GM23338 (cell line): Measurements from ENCODE around the gene ADORA2A. TPM values are rescaled to one million over a fixed set of nuclear protein-coding genes. Genes with fewer than 3 reads are reported as not detected.

Experiments
- ATAC-seq: fragments of 200-7000 bp; cut with Tn5 transposase; 3 replicates; pipeline ENCODE4 v1.9.1; 2020
- DNase-seq: peaks from one replicate; pipeline ENCODE4 v3.0.0-alpha.2; 2015; ENCODE audit warnings: low spot score
- H2AFZ ChIP-seq: fragments of 200-600 bp; sonication (generic); 2 replicates; pipeline ENCODE4 v1.8.0; 2016; ENCODE audit warnings: antibody characterized with exemption, mild to moderate bottlenecking, moderate library complexity
- H3F3A ChIP-seq: fragments of 200-600 bp; sonication (generic); replicated peaks from 2 replicates; pipeline ENCODE4 v1.8.0; 2017; ENCODE audit warnings: antibody characterized with exemption, mixed run types, low read depth
- H3K27ac ChIP-seq: fragments of 200-600 bp; sonication (generic); 2 replicates; pipeline ENCODE4 v1.6.1; 2016; ENCODE audit warnings: low read depth
- H3K27me3 ChIP-seq: fragments of 200-600 bp; sonication (generic); 2 replicates; pipeline ENCODE4 v1.8.0; 2016; ENCODE audit warnings: mild to moderate bottlenecking, mixed run types, moderate library complexity; ENCODE audit not compliant: insufficient read depth
- H3K36me3 ChIP-seq: fragments of 200-600 bp; sonication (generic); 2 replicates; pipeline ENCODE4 v1.8.0; 2016; ENCODE audit warnings: mild to moderate bottlenecking; ENCODE audit not compliant: insufficient read depth
- H3K4me1 ChIP-seq: fragments of 200-600 bp; sonication (generic); 2 replicates; pipeline ENCODE4 v1.8.0; 2016; ENCODE audit warnings: mild to moderate bottlenecking, moderate library complexity; ENCODE audit not compliant: insufficient read depth
- H3K4me2 ChIP-seq: fragments of 200-600 bp; sonication (generic); 2 replicates; pipeline ENCODE4 v1.7.1; 2017; ENCODE audit warnings: mixed run types
- H3K4me3 ChIP-seq: fragments of 200-600 bp; sonication (generic); 2 replicates; pipeline ENCODE4 v1.6.1; 2016; ENCODE audit warnings: mixed run types
- H3K79me2 ChIP-seq: fragments of 200-600 bp; sonication (generic); replicated peaks from 2 replicates; pipeline ENCODE4 v1.8.0; 2017; ENCODE audit warnings: mild to moderate bottlenecking; ENCODE audit not compliant: insufficient read depth
- H3K9me2 ChIP-seq: fragments of 200-600 bp; sonication (generic); 2 replicates; pipeline ENCODE4 v1.8.0; 2017; ENCODE audit not compliant: insufficient read depth
- H4K20me1 ChIP-seq: fragments of 200-600 bp; sonication (generic); replicated peaks from 2 replicates; pipeline ENCODE4 v1.8.0; 2017; ENCODE audit warnings: mild to moderate bottlenecking; ENCODE audit not compliant: insufficient read depth
- H3K27ac Mint-ChIP-seq: 2 replicates; pipeline ENCODE4 v1.8.0; 2020; ENCODE audit warnings: inconsistent platforms, mild to moderate bottlenecking, moderate library complexity, mixed read lengths
- H3K27me3 Mint-ChIP-seq: 3 replicates; pipeline ENCODE4 v1.8.0; 2022; ENCODE audit warnings: low read depth, mild to moderate bottlenecking, moderate library complexity, mixed read lengths, inconsistent platforms; ENCODE audit not compliant: insufficient read depth, poor library complexity
- H3K36me3 Mint-ChIP-seq: 3 replicates; pipeline ENCODE4 v1.8.0; 2021; ENCODE audit warnings: low read depth, mild to moderate bottlenecking, inconsistent platforms, moderate library complexity, mixed read lengths
- H3K4me1 Mint-ChIP-seq: 3 replicates; pipeline ENCODE4 v1.8.0; 2020; ENCODE audit warnings: mild to moderate bottlenecking, inconsistent platforms, mixed read lengths
- H3K4me3 Mint-ChIP-seq: 3 replicates; pipeline ENCODE4 v1.8.0; 2021; ENCODE audit warnings: moderate library complexity, mild to moderate bottlenecking, inconsistent platforms, mixed read lengths
- H3K9me3 Mint-ChIP-seq: 3 replicates; pipeline ENCODE4 v1.8.0; 2020; ENCODE audit warnings: moderate library complexity, mild to moderate bottlenecking, inconsistent platforms, mixed read lengths
- EZH2 ChIP-seq: fragments of 200-600 bp; sonication (generic); IDR thresholded peaks from one replicate; pipeline ENCODE4 v1.8.0; 2017; ENCODE audit warnings: antibody characterized with exemption, mild to moderate bottlenecking, low read depth; ENCODE audit not compliant: unreplicated experiment
- NANOG ChIP-seq: IDR thresholded peaks from 2 replicates; pipeline ENCODE4 v1.6.1; 2016; ENCODE audit warnings: antibody characterized with exemption, borderline replicate concordance
- POLR2AphosphoS5 ChIP-seq: IDR thresholded peaks from 2 replicates; pipeline ENCODE4 v1.6.1; 2016; ENCODE audit warnings: antibody characterized with exemption, low read depth
- REST ChIP-seq: IDR thresholded peaks from one replicate; pipeline ENCODE4 v1.6.1; 2018; ENCODE audit warnings: antibody characterized with exemption; ENCODE audit not compliant: unreplicated experiment
- STAT1 ChIP-seq: IDR thresholded peaks from one replicate; pipeline ENCODE4 v1.6.1; 2016; ENCODE audit warnings: antibody characterized with exemption; ENCODE audit not compliant: unreplicated experiment
- ZNF114 ChIP-seq: fragments of 250-450 bp; sonication (Bioruptor Pico); IDR thresholded peaks from 2 replicates; pipeline ENCODE4 v1.5.0; 2020; ENCODE audit warnings: mild to moderate bottlenecking, moderate library complexity
- ZNF331 ChIP-seq: fragments of 250-450 bp; sonication (Bioruptor Pico); IDR thresholded peaks from 2 replicates; pipeline ENCODE4 v1.5.0; 2020; ENCODE audit warnings: low read depth, mild to moderate bottlenecking, moderate library complexity
- ZNF462 ChIP-seq: fragments of 250-450 bp; sonication (Bioruptor Pico); IDR thresholded peaks from 2 replicates; pipeline ENCODE4 v1.5.0; 2020; ENCODE audit warnings: mild to moderate bottlenecking, moderate library complexity
- polyA plus RNA-seq: library from polyadenylated mRNA; unstranded; fragments of >200 nt; fragmentation: Nextera tagmentation; extraction: Ambion mirVana; gene quantifications from 2 replicates; pipeline ENCODE4 v1.2.1, GENCODE V29; 2016
- total RNA-seq: library from RNA; depleted of rRNA; stranded (reverse); fragments of >200 nt; shearing (Covaris generic); gene quantifications from 2 replicates; pipeline ENCODE4 v1.2.3, GENCODE V29; 2014
- TF ChIP-seq, protein P1 (sequence below): IDR thresholded peaks from 2 replicates; pipeline ENCODE4 v1.6.1; 2016; ENCODE audit warnings: antibody characterized with exemption

The ADORA2A gene
- total and polyA plus RNA-seq, 2 experiments from 2014 or later: 4.1 to 13.5 TPM

DNA sequence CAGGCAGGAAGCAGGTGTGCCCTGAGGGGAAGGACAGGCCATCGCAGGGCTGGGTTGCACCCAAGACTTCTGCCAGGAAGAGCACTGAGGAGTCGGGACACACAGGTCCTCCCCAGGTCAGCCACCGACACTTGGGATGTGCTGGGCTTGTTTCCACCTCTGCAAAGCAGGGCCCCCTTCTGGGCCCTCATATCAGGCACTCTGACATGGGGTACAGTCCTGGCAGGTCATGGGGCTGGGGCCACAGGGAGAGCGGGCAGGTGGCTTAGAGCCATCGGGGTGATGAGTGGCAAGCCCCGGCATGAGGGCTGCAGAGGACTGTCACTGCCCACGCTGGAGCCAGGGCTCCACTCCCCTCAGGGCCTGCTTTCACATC is 7.9 kb upstream of the ADORA2A start (continued):
- no peak for TF ChIP-seq REST

DNA sequence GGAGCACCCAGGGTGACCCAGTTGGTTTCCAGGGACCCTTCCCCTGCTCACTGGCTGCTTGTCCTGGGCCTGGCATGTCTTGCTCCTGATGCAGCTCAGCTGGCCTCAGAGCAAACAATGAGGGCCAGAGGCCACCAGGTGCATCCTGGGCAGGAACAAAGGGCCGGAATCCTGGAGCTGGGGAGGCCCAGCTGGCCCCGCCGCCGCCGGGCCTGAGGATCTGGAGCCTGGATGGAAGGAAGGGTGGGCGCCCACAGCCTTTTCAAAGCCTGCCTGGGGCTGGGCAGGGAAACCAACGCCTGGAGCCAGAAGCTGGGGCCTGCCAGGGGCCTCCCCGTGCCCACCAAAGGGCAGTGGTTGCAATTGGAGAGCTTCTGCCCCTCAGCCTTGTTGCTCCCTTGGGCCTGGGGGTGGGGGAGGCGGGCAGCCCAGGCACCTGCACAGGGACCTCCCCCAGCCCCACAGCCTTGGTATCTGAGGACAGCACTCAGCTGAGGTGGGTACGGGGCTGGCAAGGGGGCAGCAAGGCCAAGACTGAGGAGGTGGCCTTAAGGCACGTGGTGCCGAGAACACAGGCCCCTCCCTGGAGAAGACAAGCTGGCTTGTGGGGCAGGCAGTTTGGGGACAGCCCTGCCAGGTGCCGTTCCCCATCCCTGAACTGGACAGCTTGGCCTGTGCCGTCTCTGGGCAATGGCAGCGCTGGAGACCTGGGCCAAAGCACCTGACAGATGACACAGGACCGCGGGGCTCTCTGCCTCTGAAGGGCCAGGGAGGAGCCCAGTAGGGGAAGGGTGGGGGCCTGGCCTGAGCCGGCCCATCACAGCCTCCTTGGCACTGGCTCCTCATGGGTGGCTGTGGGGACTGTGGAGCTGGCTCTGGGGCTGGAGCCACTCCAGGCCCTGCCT is 7.1 kb upstream of the ADORA2A start:
- Histone ChIP-seq H2AFZ (no peak overlapping the region), H3K4me2 (no peak overlapping the region; the same call in 1 of the 2 replicates), H3K4me3 (no peak overlapping the region), H3K79me2 (no peaks in the 10 kb centered on the region), H3F3A (no peaks in the 10 kb centered on the region), H4K20me1 (no peaks in the 10 kb centered on the region), H3K36me3 (no peaks in the 10 kb centered on the region), H3K9me2 (no peaks in the 10 kb centered on the region), H3K27ac (no peak overlapping the region), H3K27me3 (peaks cover 21% of the 10 kb centered on the region), H3K4me1 (peaks cover 8% of the 10 kb centered on the region; the same call in 1 of the 2 replicates)
- DNase-seq: peak; percentile 50
- H3K4me1 Mint-ChIP-seq: peaks cover 16% of the 10 kb centered on the region
- H3K27me3 Mint-ChIP-seq: peaks cover 44% of the 10 kb centered on the region
- H3K4me3 Mint-ChIP-seq: no peak overlapping the region
- no peak; the same call in 2 of the 3 replicates for ATAC-seq
- TF ChIP-seq EZH2 (no peak), NANOG (no peak), ZNF114 (CRISPR knock-in tag) (no peak), ZNF331 (CRISPR knock-in tag) (no peak), POLR2AphosphoS5 (no peak), STAT1 (no peak), ZNF462 (no peak)
- TF ChIP-seq, protein P1, sequence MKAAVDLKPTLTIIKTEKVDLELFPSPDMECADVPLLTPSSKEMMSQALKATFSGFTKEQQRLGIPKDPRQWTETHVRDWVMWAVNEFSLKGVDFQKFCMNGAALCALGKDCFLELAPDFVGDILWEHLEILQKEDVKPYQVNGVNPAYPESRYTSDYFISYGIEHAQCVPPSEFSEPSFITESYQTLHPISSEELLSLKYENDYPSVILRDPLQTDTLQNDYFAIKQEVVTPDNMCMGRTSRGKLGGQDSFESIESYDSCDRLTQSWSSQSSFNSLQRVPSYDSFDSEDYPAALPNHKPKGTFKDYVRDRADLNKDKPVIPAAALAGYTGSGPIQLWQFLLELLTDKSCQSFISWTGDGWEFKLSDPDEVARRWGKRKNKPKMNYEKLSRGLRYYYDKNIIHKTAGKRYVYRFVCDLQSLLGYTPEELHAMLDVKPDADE: no peak
- peaks cover under 1% of the 10 kb centered on the region; the same call in 1 of the 3 replicates for H3K36me3 Mint-ChIP-seq
- peak overlapping the region; percentile 81; the same call in 1 of the 2 replicates for H3K27ac Mint-ChIP-seq
- H3K9me3 Mint-ChIP-seq: no peaks in the 10 kb centered on the region
